Measurements from ENCODE around the gene TBL3. TPM values are rescaled to one million over a fixed set of nuclear protein-coding genes. Genes with fewer than 3 reads are reported as not detected.

Gene TBL3
- total and polyA plus RNA-seq, 9 of the 15 experiments (the other 6 are each of a cell fraction or from before 2014, with no cell fraction given), result 0.97 to 117 (median 24.5) TPM

GRCh38 chr16:1989209-1990100, 17.6 kb downstream of the TBL3 start, which contains the start of gene SYNGR3 (continued):
- TF ChIP-seq, protein P1, sequence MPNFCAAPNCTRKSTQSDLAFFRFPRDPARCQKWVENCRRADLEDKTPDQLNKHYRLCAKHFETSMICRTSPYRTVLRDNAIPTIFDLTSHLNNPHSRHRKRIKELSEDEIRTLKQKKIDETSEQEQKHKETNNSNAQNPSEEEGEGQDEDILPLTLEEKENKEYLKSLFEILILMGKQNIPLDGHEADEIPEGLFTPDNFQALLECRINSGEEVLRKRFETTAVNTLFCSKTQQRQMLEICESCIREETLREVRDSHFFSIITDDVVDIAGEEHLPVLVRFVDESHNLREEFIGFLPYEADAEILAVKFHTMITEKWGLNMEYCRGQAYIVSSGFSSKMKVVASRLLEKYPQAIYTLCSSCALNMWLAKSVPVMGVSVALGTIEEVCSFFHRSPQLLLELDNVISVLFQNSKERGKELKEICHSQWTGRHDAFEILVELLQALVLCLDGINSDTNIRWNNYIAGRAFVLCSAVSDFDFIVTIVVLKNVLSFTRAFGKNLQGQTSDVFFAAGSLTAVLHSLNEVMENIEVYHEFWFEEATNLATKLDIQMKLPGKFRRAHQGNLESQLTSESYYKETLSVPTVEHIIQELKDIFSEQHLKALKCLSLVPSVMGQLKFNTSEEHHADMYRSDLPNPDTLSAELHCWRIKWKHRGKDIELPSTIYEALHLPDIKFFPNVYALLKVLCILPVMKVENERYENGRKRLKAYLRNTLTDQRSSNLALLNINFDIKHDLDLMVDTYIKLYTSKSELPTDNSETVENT (CRISPR knock-in tag; IDR thresholded peaks at IDR 0.05), result 0 out of 2 replicates have a peak, but pooled peaks have one; percentile 46
- TF ChIP-seq RFX1 (IDR thresholded peaks at IDR 0.05), result no peak
- TF ChIP-seq UBTF (IDR thresholded peaks at IDR 0.05; ENCODE audit: borderline replicate concordance in 1 of 2, low read depth in 2 of 2, low read length in 2 of 2), result 0 out of 4 replicates have a peak, but pooled peaks of 1 of the 2 experiments have one; percentile 40
- peak in 2 of 3 experiments; percentile 30 to 60 for TF ChIP-seq YY1 (IDR thresholded peaks at IDR 0.05; ENCODE audit: borderline replicate concordance in 1 of 3, control insufficient read depth in 1 of 3, extremely low read depth in 1 of 3, insufficient read depth in 3 of 3, insufficient read length in 1 of 3, insufficient replicate concordance in 2 of 3, low read depth in 1 of 3, low read length in 2 of 3)
- TF ChIP-seq CTBP1 (IDR thresholded peaks at IDR 0.05; ENCODE audit: borderline replicate concordance), result peak; percentile 75; the same call in 1 of the 2 replicates
- TF ChIP-seq, protein P2, sequence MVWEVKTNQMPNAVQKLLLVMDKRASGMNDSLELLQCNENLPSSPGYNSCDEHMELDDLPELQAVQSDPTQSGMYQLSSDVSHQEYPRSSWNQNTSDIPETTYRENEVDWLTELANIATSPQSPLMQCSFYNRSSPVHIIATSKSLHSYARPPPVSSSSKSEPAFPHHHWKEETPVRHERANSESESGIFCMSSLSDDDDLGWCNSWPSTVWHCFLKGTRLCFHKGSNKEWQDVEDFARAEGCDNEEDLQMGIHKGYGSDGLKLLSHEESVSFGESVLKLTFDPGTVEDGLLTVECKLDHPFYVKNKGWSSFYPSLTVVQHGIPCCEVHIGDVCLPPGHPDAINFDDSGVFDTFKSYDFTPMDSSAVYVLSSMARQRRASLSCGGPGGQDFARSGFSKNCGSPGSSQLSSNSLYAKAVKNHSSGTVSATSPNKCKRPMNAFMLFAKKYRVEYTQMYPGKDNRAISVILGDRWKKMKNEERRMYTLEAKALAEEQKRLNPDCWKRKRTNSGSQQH (CRISPR knock-in tag; IDR thresholded peaks at IDR 0.05), result no peak
- no peak for TF ChIP-seq ZNF133 (CRISPR knock-in tag; IDR thresholded peaks at IDR 0.05)
- TF ChIP-seq ESRRA (IDR thresholded peaks at IDR 0.05; ENCODE audit: borderline replicate concordance, low read depth), result no peak
- TF ChIP-seq JUNB (CRISPR knock-in tag; conservative IDR thresholded peaks at IDR 0.05), result no peak
- no peak for TF ChIP-seq HDAC3 (IDR thresholded peaks at IDR 0.05; ENCODE audit: borderline replicate concordance, partially characterized antibody)
- TF ChIP-seq CXXC5 (CRISPR knock-in tag; IDR thresholded peaks at IDR 0.05), result peak; percentile 56; the same call in 1 of the 2 replicates
- TF ChIP-seq, protein P3, sequence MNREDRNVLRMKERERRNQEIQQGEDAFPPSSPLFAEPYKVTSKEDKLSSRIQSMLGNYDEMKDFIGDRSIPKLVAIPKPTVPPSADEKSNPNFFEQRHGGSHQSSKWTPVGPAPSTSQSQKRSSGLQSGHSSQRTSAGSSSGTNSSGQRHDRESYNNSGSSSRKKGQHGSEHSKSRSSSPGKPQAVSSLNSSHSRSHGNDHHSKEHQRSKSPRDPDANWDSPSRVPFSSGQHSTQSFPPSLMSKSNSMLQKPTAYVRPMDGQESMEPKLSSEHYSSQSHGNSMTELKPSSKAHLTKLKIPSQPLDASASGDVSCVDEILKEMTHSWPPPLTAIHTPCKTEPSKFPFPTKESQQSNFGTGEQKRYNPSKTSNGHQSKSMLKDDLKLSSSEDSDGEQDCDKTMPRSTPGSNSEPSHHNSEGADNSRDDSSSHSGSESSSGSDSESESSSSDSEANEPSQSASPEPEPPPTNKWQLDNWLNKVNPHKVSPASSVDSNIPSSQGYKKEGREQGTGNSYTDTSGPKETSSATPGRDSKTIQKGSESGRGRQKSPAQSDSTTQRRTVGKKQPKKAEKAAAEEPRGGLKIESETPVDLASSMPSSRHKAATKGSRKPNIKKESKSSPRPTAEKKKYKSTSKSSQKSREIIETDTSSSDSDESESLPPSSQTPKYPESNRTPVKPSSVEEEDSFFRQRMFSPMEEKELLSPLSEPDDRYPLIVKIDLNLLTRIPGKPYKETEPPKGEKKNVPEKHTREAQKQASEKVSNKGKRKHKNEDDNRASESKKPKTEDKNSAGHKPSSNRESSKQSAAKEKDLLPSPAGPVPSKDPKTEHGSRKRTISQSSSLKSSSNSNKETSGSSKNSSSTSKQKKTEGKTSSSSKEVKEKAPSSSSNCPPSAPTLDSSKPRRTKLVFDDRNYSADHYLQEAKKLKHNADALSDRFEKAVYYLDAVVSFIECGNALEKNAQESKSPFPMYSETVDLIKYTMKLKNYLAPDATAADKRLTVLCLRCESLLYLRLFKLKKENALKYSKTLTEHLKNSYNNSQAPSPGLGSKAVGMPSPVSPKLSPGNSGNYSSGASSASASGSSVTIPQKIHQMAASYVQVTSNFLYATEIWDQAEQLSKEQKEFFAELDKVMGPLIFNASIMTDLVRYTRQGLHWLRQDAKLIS (CRISPR knock-in tag; IDR thresholded peaks at IDR 0.05), result no peak
